WERI-Rb-1 (cell line): ENCODE data around the gene WFDC12.

Experiments
- DNase-seq: peaks from one replicate; pipeline ENCODE4 v3.0.0-alpha.2; 2020
- H3K27ac ChIP-seq: fragments of 250-450 bp; sonication (Bioruptor Pico); 2 replicates; pipeline ENCODE4 v1.5.1; 2020; ENCODE audit warnings: mild to moderate bottlenecking, moderate library complexity
- H3K27me3 ChIP-seq: fragments of 250-450 bp; sonication (Bioruptor Pico); 2 replicates; pipeline ENCODE4 v1.5.1; 2021; ENCODE audit warnings: mild to moderate bottlenecking, low read depth, moderate library complexity; ENCODE audit not compliant: insufficient read depth, severe bottlenecking
- H3K36me3 ChIP-seq: fragments of 250-450 bp; sonication (Bioruptor Pico); 2 replicates; pipeline ENCODE4 v1.5.1; 2020; ENCODE audit warnings: mild to moderate bottlenecking, moderate library complexity
- H3K4me3 ChIP-seq: 2 replicates; pipeline ENCODE4 v1.5.1; 2011; ENCODE audit warnings: low read depth, mild to moderate bottlenecking, control low read depth, low read length
- H3K9me3 ChIP-seq: fragments of 250-450 bp; sonication (Bioruptor Pico); 2 replicates; pipeline ENCODE4 v1.5.1; 2021; ENCODE audit warnings: mild to moderate bottlenecking, moderate library complexity; ENCODE audit not compliant: severe bottlenecking
- TF ChIP-seq, protein P1 (sequence below): IDR thresholded peaks from 2 replicates; pipeline ENCODE4 v1.5.1; 2011; ENCODE audit warnings: low read depth, mild to moderate bottlenecking, control low read depth, inconsistent platforms, low read length

The WFDC12 gene

DNA sequence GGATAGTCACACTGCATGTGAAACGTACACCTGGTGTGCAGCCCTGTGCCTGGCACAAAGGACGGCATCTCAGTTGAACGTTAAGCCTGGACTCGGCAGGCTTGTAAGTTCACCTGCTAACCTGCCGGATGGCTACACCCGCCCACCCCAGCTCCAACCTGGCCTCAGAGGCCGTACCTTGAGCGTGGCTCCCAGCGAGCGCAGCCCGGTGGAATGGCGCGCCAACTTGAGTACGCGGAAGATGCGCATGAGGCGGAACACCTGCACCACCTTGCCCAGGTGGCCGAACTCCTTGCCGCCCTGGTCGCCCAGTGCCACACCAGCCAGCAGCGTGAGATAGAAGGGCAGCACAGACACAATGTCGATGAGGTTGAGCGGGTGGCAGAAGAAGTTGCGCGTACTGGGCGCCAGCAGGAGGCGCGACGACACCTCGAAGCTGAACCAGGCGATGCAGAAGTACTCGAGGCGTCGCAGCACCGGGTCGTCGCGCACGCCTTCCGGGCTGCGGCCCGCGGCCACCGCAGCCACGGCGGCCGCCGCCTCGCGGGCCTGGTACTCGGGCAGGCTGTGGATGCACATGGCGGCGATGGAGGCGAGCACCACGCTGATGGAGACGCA is 26.7 kb downstream of the WFDC12 start:
- peaks cover 19% of the 10 kb centered on the region for H3K27me3 ChIP-seq
- DNase-seq: no peak
- H3K36me3 ChIP-seq: no peaks in the 10 kb centered on the region
- H3K9me3 ChIP-seq: no peaks in the 10 kb centered on the region
- TF ChIP-seq, protein P1, sequence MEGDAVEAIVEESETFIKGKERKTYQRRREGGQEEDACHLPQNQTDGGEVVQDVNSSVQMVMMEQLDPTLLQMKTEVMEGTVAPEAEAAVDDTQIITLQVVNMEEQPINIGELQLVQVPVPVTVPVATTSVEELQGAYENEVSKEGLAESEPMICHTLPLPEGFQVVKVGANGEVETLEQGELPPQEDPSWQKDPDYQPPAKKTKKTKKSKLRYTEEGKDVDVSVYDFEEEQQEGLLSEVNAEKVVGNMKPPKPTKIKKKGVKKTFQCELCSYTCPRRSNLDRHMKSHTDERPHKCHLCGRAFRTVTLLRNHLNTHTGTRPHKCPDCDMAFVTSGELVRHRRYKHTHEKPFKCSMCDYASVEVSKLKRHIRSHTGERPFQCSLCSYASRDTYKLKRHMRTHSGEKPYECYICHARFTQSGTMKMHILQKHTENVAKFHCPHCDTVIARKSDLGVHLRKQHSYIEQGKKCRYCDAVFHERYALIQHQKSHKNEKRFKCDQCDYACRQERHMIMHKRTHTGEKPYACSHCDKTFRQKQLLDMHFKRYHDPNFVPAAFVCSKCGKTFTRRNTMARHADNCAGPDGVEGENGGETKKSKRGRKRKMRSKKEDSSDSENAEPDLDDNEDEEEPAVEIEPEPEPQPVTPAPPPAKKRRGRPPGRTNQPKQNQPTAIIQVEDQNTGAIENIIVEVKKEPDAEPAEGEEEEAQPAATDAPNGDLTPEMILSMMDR: no peak
- no peak overlapping the region for H3K4me3 ChIP-seq
- H3K27ac ChIP-seq: no peak overlapping the region

DNA sequence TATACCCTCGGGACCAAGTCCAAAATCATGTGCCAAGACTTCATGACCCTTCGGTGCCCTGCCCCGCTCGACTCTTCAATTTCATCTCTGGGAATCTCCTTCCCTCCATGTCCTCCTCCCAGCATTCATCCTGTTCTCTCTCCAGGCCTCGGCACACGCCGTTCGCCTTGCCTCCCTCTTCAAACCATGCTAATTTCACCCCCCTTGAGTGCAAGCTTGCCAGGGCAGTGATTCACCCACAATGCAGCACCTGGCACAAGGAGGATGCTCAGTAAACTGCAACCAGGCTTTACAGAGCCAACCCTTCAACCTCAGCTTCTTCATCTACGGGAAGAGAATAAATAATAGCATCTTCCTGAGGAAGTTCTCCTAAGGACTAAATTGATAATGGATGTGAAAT is 27.5 kb downstream of the WFDC12 start:
- H3K9me3 ChIP-seq: no peaks in the 10 kb centered on the region
- DNase-seq: no peak
- H3K4me3 ChIP-seq: no peak overlapping the region
- H3K36me3 ChIP-seq: no peaks in the 10 kb centered on the region
- H3K27me3 ChIP-seq: peaks cover 19% of the 10 kb centered on the region
- no peak overlapping the region for H3K27ac ChIP-seq
- TF ChIP-seq, protein P1: no peak

DNA sequence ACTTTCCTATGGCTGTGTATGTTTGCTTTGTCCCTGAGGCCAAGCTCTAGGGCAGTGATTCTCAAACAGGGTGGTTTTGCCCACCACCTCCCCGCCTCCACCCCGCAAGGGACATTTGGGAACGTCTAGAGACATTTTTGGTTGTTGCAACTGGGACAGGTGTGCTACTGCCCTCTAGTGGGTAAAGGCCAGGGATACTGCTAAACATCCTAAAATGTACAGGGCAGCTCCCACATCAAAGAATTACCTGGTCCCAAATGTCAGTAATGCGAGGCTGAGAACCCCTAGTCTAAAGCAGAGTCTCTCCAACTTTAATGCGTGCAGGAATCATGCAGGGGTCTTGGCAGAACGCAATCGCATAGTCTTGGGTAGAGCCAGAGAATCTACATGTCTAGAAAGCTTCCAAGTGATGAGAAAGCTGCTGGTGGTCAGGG is 28.4 kb downstream of the WFDC12 start:
- H3K27me3 ChIP-seq: peaks cover 12% of the 10 kb centered on the region
- DNase-seq: peak; percentile 32
- H3K9me3 ChIP-seq: no peaks in the 10 kb centered on the region
- no peak overlapping the region for H3K4me3 ChIP-seq
- no peak overlapping the region for H3K27ac ChIP-seq
- TF ChIP-seq, protein P1: peak; percentile 74
- H3K36me3 ChIP-seq: no peaks in the 10 kb centered on the region

DNA sequence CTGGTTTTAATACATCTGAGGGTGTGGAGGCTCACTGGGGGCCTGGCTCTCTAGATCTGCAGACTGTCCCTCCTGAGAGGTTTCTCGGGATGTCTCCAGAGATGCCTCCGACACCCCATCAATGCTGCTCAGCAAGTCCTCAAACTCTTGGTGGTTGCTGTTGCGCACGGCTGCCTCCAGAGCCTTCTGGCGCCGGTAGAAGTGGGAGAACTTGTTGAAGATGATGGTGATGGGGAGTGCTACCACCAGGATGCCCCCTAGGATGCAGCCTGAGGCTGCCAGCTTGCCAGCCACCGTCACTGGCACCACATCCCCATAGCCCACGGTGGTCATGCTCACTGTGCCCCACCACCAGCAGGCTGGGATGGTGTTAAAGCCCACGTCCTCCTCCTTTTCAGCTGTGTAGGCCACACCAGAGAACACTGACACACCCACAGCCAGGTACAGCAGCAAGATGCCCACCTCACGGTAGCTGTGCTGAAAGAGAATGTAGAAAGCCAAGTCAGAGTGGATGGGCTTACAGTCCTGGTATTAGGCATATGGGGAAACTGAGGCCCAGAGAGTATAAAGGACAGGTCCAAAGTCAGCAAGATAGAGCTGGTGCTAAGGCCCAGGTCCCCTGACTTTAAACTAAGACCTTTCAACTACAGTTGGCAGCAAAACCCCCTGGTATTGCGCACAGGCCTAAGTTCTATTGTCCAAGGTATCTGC is 29.2 kb downstream of the WFDC12 start:
- H3K27me3 ChIP-seq: peaks cover 9% of the 10 kb centered on the region
- no peak overlapping the region for H3K4me3 ChIP-seq
- DNase-seq: no peak
- no peak overlapping the region for H3K27ac ChIP-seq
- TF ChIP-seq, protein P1: no peak
- H3K9me3 ChIP-seq: no peaks in the 10 kb centered on the region
- H3K36me3 ChIP-seq: no peaks in the 10 kb centered on the region

DNA sequence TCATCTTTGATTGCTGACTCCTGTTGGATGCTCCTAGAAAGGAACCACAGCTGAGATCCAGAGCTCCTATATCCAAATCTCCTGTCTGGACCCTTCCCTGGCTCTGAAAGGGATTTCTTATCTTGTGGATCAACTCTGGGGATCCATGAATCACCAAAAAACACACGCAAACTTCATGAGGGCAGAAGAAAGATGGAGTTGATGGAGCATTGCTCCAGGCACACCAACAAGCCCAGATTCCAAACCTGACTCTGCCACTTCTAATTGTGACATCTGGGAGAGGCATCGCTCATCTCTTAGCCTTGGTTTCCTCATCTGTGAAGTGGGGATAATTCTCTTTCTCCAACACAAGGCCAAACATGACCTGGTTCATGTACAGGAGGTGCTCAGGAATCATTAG is 30.1 kb downstream of the WFDC12 start:
- TF ChIP-seq, protein P1: no peak
- Histone ChIP-seq H3K27ac (no peak overlapping the region), H3K9me3 (no peaks in the 10 kb centered on the region), H3K27me3 (peaks cover 8% of the 10 kb centered on the region), H3K4me3 (no peak overlapping the region), H3K36me3 (no peaks in the 10 kb centered on the region)
- no peak for DNase-seq
